ENCODE measurements around the gene SRP54.
"Not testable (repeated sequence)": the region's sequence is repeated elsewhere in the genome, so short reads cannot be mapped to it uniquely, and the experiment has no call there.

The SRP54 gene

DNA sequence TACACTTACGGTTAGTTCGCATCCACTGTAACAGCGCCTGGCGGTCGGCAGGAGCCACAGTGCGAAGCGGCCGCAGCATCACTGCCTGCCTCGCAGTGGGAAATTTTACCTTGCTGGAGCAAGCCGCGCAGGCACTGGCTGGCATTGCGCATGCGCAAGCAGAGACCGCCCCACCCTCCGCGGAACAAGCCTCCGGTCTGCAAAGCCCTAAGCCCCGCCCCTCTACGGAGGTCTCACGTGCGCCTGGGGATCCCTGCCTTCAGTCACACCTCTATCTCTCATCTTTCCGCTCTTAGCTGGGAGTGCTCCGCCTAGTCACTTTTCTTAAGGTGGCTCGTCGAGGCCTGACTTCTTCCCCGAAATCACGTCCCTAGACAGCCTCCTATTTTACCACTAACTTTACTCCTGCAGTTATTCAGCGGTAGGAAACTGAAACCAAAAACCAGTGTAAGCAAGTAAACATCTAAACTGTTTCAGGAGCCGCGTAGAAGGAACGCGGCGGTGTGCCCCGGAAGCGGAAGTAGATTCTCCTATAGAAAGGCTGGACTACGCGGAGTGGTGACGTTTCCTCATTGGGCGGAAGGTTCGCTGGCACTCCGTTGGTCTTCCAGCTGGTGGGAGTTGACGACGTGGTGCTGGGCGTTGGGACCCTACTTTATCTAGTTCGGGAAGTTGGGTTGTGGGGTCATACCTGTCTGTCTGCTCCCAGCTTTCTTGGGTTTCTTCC, at the start of gene SRP54:
SRP54 (plus strand) TSS at position 572 of the 727 bp plus-strand sequence. CDS start 13,718 bp downstream, outside the sequence.
- DNase-seq, result peak; percentile 97 to 100 (median 100)

DNA sequence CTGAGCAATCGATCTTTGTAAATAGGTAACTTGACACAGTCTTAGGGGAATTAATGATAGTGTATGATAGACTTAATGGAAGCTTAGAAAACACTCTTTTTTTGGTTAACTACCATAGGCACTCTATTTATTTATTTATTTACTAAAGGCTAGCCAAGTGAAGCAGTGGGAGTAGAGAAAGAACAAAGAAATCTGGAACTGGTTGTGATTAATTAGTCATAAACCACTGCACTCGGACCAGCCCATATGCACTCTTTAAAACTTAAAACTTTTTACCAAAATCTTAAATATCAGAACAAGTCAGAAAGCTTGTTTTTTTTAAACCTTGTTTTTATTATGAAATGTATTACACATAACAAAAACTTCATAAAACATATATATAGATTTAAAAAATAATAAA, 49.5 kb upstream of the SRP54 start:
- DNase-seq, result no peak

DNA sequence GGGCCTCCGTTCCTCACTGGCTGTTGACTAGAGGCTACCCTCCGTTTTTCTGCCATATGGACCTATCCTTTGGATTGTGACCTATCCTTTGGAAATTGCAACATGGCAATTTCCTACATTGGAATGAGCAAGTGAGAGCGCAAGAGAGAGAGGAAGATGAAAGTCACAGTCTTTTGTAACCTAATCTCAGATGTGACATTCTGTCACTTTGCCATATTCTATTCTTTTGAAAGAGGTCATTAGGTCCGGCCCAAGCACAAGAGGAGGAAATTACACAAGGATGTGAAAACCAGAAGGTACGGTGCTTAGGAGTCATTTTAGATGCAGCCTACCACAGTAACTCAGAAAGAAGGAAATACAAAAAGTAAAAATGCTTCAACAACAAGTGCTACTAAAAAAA, 47.3 kb upstream of the SRP54 start:
- DNase-seq, result no peak

- no peak for DNase-seq
Observed at GRCh38 chr14:34937442-34937841, 45.4 kb upstream of the SRP54 start.

DNA sequence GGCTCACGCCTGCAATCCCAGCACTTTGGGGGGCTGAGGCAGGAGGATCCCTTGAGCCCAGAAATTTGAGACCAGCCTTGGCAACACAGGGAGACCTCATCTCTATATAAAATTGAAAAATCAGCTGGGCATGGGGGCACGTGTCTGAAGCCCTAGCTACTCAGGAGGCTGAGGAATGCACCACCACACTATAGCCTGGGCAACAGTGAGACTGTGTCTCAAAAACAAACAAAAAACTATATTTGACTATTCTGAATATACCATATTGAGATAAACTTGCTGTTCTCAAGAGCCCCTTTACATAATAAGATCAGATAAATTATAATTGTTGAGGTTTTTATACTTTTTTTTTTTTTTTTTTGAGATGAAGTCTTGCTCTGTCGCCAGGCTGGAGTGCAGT, 44.9 kb upstream of the SRP54 start:
- no peak for DNase-seq

DNA sequence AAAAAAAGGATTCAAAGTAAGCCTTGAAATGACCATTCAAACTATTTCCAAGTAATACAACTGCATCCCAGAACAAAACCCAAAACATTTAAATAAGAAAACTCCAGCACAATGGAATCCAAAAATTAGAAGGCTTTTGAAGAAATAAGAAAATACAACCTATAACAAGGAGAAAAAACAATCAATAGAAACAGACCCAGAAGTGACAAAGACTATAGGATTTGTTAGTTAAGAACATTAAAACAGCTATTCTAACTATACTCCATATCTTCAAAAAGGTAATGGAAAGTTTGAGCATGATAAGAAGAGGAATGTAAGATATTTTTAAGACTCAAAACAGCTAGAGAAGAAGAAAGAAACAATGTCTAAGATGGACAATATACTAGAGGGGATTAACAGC, 39.3 kb upstream of the SRP54 start:
- DNase-seq, result no peak

DNA sequence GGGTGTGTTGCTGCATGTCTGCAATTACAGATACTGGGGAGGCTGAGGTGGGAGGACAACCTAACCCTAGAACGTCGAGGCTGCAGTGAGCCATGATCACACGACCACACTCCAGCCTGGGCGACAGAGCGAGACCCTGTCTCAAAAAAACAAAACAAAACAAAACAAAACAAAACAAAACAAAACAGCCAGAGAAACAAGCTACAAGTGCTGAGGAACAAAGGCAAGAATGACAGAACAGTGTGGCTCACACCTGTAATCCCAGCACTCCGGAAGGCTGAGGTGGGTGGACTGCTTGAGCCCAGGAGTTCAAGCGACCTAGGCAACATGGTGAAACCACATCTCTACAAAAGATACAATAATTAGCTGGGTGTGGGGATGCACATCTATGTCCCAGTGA, 38.0 kb upstream of the SRP54 start:
- no peak for DNase-seq

- no peak for DNase-seq
Observed at GRCh38 chr14:34946699-34947098, 36.1 kb upstream of the SRP54 start.

- DNase-seq, result no peak
Observed at GRCh38 chr14:34951286-34951685, 31.5 kb upstream of the SRP54 start.

- no peak for DNase-seq
Observed at GRCh38 chr14:34956931-34957330, 25.9 kb upstream of the SRP54 start.

GRCh38 chr14:34957771-34958286, 25.0 kb upstream of the SRP54 start:
- no peak for DNase-seq

DNA sequence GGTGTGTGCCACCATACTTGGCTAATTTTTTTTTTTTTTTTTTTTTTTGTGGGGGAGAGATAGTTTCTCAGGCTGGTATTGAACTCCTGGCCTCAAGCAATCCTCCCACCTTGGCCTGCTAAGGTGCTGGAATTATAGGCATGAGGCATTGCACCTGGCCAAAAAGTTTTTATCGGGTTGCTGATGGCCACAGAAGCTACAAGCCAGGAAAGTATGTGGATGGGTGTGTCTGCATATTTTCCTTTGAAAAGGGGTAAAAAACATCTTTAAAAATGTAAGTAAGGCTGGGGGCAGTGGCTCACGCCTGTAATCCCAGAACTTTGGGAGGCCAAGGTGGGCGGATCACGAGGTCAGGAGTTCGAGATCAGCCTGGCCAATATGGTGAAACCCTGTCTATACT, 20.7 kb upstream of the SRP54 start:
- not testable (repeated sequence) for DNase-seq

DNA sequence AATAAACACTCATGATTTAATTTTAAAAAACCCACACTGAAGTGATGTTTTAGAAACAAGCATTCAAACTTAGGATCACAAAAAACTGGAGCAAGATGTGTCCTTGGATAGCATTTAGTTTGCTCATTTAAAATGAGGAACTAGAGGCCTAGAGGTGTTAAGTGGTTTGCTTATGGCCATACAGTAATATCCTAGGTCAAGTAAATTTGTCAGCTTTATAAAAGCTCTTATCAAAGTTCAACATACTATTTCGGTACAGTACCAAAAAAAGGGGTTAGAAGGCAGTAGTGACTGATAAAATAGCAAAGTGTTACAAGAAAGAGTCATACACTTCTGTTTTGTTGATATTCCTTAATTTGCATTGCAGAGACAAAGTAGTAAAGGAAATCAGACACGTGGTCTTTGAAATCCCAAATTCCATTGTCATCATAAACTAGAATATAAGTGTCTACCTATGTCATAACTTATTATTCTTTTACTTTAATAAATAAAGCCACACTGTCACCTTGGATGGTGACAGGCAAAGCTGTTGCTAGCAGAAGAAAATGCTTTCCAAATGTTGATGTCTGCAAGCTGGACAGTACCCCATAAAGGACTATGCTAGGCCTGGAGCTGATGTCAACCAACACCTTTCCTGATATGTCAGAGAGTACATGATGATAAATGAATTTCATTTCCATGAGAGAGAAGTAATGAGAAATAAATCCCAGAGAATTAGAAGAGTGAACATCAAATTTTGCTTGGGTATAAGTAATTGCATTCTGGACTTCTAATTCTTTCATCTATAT, 17.6 kb upstream of the SRP54 start:
- DNase-seq, result no peak

- no peak for DNase-seq
Observed at GRCh38 chr14:34965912-34966311, 16.9 kb upstream of the SRP54 start.

DNA sequence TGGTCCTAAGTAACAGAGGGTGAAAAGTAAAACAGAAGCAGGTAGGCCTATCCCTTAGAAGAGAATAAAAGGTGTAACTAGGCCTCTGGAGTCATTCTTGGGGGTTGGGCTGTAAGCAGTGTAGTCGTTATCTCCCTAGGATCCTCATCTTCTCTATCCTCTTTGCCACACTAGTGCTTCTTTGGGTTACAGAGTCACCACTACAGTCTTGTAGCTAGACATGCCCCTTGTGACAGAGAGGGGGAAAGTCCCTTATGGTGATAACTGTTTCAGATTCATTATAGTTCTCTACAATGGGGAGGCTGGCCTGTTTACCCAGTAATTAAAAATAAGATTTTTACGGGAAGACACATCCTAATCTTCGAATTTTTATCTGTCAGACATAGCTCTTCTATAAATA, 16.4 kb upstream of the SRP54 start:
- no peak for DNase-seq

DNA sequence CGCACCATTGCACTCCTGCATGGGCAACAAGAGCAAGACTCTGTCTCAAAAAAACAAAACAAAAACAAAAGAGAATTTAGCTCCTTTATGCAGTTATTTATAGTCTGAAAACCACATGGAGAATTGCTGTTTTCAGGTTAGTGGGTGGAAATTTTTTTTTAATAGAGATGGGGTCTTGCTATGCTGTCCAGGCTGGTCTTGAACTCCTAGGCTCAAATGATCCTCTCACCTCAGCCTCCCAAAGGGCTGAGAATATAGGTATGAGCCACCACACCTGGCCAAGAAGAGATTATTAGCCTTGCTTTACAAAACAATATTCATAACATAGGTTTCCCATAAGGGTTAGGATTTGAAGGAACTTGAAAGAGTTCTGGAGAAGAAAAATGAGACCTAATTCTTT, 12.1 kb upstream of the SRP54 start:
- DNase-seq, result no peak

DNA sequence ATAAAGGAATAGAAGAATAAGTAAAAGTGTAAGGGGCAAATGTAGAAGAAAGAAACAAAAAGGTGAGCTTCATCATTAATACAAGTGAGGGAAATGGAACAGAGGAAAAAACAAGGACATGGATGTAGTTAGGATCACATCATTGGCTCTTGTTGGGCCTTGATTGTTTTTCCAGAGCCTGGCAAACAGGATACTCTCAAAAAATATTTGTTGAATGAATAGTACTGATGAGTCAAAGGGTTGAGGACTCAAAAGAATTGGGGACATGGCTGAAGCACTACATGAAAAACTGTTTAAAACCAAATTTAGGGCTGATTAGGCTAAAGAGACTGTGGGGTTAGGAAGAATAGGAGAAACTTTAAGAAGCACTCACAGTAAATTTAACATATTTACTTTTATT, 11.4 kb upstream of the SRP54 start:
- no peak for DNase-seq

DNA sequence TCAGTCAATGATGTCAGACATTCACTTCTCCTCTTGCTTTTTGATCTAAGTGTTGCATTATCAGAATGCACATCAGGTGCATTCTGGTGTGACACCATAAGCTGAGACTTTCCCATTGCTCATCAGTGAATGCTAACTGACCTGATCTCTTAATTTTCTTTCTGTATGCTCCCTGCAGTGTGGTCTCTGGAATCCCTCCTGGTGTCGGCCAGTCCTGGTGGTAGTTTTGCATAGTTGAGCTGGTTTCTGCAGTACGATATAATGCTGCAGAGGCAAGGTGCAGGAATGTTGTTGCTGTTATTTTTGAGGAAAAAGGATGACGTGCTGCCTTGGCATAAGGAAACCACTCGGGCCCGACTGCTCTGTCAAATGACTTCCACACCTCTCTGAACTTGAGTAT, 11.0 kb upstream of the SRP54 start:
- no peak for DNase-seq

DNA sequence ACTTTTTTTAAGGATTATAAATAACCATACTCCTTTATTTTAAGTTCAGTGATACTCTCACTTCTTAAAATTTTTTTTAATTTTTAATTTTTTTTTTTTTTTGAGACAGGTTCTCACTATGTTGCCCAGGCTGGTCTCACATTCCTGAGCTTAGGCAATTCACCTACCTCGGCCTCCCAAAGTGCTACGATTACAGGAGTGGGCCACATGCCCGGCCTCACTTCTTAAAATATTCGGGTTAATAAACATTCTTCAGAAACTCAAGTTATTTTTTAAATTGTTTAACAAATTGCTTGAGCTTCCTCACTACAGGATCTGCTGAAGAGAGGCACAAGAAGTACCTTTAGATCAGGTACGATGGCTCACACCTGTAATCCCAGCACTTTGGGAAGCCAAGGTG, 4.3 kb upstream of the SRP54 start:
- no peak for DNase-seq

- DNase-seq, result no peak
Observed at GRCh38 chr14:34980337-34980900, 2.4 kb upstream of the SRP54 start.

DNA sequence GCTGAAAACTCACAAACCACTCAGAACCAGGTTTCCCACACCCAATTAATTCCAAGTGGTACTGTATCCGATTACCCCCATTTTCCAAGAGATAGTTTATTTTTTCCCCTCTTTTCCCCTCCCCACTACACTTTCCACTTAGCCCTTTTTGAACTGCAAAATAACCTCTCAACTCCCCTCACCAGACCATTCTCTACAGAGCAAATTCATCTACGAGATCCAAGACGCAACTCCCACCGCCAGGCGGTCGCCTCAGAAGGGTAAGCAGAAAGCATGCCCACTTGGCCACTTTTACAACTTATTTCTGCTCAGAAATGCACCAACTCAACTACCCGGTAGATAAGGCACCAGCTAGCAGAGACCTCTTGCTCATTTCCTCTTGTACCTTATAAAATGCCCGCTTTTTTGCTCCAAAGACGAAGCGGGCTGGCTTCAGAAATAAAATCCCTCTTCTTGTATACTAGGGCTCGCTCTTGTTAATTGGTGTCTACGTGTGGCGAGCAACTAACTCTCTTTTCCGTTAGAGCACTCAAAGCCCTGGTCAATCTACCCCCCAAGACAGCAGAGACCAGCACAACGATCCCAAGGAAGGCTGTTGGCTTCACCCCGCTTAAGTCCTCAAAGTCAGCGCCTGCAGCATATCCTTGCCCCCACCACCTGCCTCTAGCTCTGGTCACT, 910 bp upstream of the SRP54 start:
- DNase-seq, result peak in 3 of 6 experiments; percentile 25 to 55 (median 40)

DNA sequence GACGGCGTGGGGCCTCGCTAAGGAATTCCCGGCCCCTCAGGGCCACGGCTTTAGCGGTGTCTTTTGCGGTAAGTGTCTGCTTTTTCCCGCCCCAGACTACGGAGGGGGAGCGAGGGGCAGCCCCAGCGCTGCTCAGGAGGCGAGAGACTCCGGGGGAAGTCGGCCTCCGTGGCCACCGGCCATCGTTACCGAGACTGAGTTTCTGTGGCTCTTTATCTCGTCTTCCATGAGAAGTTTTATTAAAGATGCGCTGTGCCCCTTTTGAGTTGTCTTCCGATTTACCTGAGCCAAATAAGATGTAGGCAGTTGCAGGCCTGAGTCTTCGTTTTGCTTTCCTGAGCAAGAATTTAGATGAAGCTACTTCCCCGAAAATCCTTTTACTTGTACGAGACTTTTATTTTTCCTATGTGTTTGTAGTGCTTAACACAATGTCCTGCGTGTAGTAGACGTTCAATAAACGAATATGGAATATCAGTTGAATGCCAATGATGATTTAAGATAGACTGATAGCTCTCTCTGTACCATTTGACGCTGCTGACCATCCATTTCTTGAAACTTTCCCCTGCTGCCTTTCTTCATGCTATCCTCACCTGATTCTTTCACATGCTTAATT, 462 bp downstream of the SRP54 start:
- no peak for DNase-seq

DNA sequence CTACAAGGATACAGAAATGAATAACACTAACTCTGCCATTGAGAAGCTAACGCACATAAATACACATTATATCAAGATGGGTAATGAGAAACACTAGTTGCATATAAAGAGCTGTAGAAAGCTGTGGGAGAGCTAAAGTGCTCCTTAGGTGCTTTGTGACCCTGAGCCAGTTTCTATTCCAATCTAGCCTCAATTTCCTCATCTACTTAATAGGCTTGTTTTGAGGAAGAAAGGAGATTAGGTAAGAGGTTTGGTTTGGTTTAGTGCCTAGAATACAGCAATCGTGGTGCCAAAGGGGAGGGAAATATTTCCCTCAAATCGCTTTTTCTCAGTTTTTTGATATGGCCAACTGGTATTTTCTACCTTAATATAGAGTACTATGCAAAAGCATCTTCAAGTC, 994 bp downstream of the SRP54 start:
- no peak for DNase-seq
